ENCODE data around the gene TSPAN31.

DNA sequence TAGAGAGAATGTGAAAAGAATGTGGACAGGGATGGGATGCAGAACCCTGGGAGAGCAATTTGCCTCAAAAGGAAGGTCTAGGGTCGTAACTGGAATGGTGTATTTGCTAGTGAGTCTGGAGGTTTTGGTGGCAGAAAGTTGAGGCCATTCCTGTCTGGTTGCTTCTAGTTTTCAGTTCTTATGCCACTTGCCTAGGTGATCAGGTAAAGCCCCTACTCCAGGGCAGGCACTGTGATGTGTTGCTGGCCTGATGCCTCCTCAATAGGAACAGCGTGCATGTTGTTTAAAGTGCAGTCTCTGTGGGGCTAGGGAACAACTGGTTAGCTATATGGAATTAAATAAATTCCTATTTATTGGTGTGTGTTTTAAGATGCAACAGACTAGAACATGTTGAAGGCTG lies 44.5 kb upstream of the TSPAN31 start:
- TF ChIP-seq CTCF (IDR thresholded peaks at IDR 0.05 in 8 of 11, conservative IDR thresholded peaks at IDR 0.05 in 3 of 11) (no peak), POLR2AphosphoS5 (IDR thresholded peaks at IDR 0.05) (no peak), POLR2A (IDR thresholded peaks at IDR 0.05) (no peak)

Measured in spleen (tissue), 7 donors.